Hepatocyte (in vitro differentiated cells): Measurements from ENCODE around the gene BRD2.

ENCODE experiments used
- EZH2 ChIP-seq: fragments of 200-600 bp; sonication (generic); IDR thresholded peaks from 2 replicates; pipeline ENCODE4 v1.6.1; 2016; ENCODE audit warnings: antibody characterized with exemption, mild to moderate bottlenecking, borderline replicate concordance
- EZH2phosphoT487 ChIP-seq: fragments of 200-600 bp; sonication (generic); IDR thresholded peaks from one replicate; pipeline ENCODE4 v1.6.1; 2018; ENCODE audit warnings: antibody characterized with exemption, mild to moderate bottlenecking, low read depth, moderate library complexity; ENCODE audit not compliant: unreplicated experiment, severe bottlenecking
- TF ChIP-seq, protein P1 (sequence below): fragments of 200-600 bp; sonication (generic); IDR thresholded peaks from 2 replicates; pipeline ENCODE4 v1.5.1; 2016; ENCODE audit warnings: antibody characterized with exemption, mild to moderate bottlenecking; ENCODE audit not compliant: poor library complexity

DNA sequence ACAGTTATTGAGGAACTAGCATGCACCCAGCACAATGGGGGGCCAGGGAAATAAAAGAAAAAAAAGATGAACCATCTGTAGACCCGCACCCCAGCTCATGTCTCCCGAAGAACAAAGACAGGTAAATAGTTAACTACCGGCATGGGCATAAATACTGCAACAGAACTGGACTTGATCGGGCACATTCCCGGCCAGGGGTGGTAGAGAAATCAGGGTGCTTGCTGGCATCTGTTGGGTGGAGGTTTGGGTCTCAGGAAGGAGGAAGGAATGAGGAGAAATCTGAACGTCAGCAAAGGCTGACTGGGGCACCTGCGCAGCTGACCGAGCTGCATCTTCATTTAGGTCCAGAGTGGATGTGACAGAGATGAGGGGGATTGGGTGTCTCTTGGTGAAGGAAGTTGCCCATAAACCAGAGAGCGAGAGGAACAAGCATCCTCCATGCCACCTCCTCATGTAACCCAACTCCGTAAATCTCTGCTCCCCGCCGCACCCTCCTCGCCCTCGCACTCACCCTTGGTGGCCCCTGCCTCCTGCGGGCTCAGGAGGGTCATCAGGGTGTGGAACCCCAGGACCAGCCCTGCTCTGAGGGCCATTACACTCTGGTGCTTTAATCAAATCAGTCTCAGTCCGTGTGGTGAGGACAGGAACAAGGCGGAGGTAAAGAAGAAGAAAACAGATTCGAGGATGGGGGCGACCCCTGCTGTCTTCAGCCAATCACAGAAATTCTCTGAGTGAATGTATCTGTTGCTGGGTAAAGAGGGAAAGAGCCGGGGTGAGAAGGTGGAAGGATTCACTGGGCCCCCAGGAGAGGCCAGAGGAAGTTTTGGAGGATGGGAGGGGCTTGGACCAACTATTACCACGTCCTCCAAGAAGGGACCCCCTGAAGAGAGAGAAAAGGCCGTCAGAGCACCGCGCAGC is 40.8 kb downstream of the BRD2 start, which contains the start of gene HLA-DOA:
- TF ChIP-seq, protein P1, sequence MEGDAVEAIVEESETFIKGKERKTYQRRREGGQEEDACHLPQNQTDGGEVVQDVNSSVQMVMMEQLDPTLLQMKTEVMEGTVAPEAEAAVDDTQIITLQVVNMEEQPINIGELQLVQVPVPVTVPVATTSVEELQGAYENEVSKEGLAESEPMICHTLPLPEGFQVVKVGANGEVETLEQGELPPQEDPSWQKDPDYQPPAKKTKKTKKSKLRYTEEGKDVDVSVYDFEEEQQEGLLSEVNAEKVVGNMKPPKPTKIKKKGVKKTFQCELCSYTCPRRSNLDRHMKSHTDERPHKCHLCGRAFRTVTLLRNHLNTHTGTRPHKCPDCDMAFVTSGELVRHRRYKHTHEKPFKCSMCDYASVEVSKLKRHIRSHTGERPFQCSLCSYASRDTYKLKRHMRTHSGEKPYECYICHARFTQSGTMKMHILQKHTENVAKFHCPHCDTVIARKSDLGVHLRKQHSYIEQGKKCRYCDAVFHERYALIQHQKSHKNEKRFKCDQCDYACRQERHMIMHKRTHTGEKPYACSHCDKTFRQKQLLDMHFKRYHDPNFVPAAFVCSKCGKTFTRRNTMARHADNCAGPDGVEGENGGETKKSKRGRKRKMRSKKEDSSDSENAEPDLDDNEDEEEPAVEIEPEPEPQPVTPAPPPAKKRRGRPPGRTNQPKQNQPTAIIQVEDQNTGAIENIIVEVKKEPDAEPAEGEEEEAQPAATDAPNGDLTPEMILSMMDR = no peak
- TF ChIP-seq EZH2 = no peak
- TF ChIP-seq EZH2phosphoT487 = no peak
